NOMO-1 treated with dmso at 0.1 percent for 144 hours (cell line): ENCODE measurements around the gene KCNA10.
"Not testable (repeated sequence)": the region's sequence is repeated elsewhere in the genome, so short reads cannot be mapped to it uniquely, and the experiment has no call there.

Source experiments
- DNase-seq: peaks from one replicate; lab custom pipeline; 2025; ENCODE audit not compliant: unreplicated experiment; lab: John Stamatoyannopoulos, UW

Gene KCNA10

GRCh38 chr1:110535985-110536384 is 17.0 kb upstream of the KCNA10 start:
- DNase-seq = no peak

DNA sequence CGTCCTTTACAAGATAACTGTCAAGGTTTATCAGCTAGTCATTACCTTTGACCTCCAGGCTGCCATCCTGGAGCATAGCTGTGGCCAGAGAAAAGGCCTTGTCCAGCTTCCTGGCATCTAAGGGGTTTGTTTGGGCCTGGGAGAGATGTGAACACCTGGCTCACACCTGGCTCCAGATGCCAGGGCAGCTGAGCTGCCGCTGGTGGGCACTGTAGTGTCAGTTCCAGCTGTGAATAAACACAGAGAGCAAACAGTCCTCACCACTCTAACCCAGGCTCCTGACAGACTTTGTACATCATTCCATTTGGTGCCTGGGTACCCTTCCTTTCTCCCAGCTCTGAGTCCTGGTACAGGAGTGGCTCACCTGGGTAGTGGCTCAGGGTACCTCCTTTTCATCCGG is 14.3 kb upstream of the KCNA10 start:
- no peak for DNase-seq

- no peak for DNase-seq
Measured at GRCh38 chr1:110529011-110529410, 10.0 kb upstream of the KCNA10 start.

GRCh38 chr1:110526201-110526780 is 7.3 kb upstream of the KCNA10 start:
- no peak for DNase-seq

GRCh38 chr1:110525249-110525595 is 6.2 kb upstream of the KCNA10 start:
- DNase-seq = no peak

DNA sequence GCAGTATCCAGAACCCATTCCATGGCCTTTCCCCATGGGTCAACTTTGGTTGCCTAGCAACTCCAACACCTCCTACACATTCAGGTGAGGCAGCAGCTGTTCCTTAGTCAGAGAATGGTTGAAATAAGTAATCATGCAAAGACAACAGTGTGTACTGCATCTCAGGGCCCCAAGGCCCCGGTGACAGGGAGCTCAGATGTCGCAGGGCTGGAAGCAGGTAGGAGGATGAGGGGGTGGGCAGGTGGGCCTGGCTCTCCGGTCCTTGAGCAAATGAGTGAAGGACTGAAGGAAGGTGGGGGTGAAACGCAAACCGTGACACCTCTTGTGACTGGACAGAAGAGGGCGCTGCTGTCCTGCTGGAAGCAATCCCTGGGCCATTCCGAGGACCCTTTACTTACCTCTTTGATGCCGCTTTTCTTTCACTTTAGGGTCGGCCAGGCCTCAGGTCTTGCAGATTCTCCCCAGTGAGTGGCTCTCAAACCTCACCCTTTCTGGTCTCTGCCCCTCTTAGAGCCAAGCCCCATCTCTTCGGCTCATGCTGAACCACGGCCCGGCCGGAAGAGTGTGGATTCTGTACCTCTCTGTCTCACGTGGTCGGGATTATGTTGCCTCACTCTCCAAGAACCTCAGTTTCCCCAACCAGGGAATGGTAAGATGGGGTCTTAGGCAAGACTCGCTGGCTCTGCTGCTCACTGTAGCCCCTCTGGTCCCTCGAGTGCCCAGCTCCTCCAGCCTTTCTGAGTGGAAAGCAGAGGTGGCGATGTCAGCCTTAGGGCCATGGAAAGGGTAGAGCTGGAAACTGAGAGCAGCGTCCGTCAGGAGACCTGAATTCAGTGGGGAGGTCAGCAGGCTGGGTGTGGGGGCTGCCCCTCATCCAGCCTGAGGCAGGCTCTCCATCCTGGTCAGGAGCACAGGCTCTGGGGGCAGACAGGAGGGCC is 5.6 kb upstream of the KCNA10 start:
- peak; percentile 51 for DNase-seq

DNA sequence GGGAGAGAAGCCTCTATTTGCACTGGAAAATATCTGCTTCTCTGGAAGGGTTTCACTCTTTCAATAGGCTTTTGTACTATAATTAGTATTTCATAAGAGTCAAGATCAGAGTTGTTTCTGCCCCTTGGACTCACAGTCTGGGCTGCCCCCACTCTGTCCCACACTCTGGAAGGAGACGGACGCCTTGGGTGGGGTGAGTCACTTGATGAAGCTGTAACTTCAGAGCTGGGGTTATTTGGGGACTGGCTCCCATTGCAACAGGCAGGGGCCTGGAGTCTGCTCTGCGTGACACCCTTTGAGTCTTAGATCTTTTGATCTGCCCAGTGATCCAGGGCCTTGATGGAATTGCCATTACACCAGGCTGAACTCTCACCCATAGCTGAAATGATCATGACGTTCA is 4.0 kb upstream of the KCNA10 start:
- DNase-seq = no peak

DNA sequence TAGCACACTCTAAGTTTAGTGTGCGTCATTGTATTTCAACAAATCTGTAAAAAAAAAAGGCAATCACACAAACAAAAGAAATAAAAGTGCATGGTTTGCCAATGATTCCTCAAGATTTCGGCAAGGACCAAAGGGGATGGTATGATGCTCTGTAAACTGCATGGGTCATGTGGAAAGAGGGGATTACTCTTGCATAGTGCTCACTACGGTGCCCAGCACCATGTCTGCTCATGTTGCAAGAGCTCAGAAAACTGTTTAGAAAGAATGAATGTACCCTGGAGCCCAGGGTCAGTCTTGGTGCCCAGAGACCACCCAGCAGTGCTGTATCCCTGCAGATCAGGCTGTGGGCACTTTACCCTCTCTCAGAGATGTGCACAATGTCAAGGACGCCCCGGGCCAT is 3.6 kb upstream of the KCNA10 start:
- no peak for DNase-seq

- DNase-seq = no peak
Measured at GRCh38 chr1:110520827-110521226, 1.9 kb upstream of the KCNA10 start.

DNA sequence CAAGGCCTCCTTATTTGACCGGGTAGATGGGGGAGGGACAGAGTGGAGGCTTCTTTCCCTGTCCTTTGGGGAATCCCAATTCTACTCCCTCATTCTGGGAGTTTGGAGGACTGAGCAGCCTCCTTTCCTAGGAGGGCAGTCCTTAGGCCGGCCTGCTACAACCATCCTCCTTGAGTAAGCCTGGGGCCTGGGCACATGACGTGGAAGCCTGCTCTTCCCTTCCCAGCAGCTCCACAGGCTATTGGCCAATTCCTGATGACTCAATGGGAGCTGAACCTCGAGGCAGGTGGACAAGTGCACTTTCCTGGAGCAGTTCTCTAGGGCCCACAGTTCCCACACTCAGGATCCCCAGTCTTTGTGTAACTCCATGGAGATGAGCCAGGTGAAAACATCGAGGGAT is 3.1 kb downstream of the KCNA10 start:
- no peak for DNase-seq

GRCh38 chr1:110515041-110515440 is 3.9 kb downstream of the KCNA10 start:
- DNase-seq = no peak

DNA sequence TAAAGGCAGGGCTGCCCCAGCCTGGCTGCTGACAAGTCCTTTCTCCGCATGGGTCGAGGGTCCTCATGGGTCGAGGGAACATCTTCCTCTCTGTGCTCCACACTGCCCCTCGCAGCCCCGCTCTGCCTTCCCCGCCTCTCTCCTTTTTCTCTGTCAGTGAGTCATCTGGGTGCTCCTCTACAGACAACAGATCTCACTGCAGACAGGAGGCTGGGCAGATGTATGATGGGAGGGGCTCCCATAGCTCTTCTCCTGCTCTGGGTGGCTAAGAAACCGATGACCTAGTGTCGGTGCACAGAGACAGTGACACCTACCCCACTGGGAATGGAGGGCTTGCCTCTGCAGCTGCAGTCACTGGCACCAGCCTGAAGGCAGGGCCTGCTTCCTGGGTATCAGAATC is 5.5 kb downstream of the KCNA10 start:
- no peak for DNase-seq

DNA sequence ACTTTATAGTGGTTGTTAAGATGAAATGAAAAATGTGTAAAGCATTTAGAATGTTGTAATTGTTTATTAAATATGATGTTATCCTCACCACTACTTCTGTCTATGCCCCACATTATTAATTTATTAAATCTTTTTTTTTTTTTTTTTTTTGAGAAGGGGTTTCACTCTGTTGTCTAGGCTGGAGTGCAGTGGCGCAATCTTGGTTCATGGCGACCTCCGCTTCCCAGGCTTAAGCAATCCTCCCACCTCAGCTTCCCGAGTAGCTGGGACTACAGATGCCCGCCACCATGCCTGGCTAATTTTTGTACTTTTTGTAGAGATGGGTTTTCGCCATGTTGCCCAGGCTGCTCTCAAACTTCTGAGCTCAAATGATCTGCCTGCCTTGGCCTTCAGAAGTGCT is 7.5 kb downstream of the KCNA10 start:
- DNase-seq = no peak

- not testable (repeated sequence) for DNase-seq
Measured at GRCh38 chr1:110510921-110511320, 8.1 kb downstream of the KCNA10 start.

GRCh38 chr1:110509655-110510054 is 9.3 kb downstream of the KCNA10 start:
- DNase-seq = no peak

GRCh38 chr1:110508028-110508940 is 10.7 kb downstream of the KCNA10 start:
- DNase-seq = no peak

GRCh38 chr1:110506541-110506940 is 12.4 kb downstream of the KCNA10 start:
- no peak for DNase-seq

- no peak for DNase-seq
Measured at GRCh38 chr1:110505596-110505995, 13.4 kb downstream of the KCNA10 start.

DNA sequence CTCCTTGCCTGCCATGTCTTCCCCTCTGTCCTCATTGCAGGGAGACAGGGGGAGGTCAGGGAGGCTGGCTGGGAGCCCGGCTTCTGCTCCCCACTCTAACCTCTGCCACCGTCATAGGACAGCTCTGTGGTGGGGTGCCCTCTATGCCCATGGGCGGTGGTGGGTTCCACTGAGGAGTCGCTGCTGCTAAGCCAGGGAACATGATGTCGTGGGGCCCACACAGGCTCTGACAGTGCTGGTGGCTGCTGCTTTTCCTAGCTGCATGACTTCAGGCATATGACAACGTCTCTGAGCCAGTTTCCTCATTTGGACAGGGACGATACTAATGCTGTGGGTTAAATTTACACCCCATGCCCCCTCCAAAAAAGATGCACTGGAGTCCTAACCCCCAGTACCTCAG is 14.7 kb downstream of the KCNA10 start:
- DNase-seq = no peak

DNA sequence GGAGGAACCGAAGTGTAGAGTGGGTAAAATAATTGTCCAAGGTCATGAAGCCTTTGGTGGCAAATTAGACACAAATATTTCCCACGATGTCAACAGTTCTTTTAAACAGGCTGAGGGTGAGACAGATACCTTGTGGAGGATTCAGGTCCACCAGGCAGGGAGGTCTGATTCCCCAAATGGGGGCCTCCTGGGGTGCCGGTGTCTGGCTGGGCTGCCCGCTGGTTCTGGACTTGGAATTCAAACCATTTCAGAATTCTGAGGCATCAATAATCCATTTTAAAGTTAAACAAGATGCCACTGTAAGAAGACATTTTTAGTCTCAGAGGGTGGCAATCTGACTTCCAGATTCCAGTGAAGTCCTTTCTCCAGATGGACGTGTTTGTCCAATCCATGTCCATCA is 15.5 kb downstream of the KCNA10 start:
- no peak for DNase-seq

DNA sequence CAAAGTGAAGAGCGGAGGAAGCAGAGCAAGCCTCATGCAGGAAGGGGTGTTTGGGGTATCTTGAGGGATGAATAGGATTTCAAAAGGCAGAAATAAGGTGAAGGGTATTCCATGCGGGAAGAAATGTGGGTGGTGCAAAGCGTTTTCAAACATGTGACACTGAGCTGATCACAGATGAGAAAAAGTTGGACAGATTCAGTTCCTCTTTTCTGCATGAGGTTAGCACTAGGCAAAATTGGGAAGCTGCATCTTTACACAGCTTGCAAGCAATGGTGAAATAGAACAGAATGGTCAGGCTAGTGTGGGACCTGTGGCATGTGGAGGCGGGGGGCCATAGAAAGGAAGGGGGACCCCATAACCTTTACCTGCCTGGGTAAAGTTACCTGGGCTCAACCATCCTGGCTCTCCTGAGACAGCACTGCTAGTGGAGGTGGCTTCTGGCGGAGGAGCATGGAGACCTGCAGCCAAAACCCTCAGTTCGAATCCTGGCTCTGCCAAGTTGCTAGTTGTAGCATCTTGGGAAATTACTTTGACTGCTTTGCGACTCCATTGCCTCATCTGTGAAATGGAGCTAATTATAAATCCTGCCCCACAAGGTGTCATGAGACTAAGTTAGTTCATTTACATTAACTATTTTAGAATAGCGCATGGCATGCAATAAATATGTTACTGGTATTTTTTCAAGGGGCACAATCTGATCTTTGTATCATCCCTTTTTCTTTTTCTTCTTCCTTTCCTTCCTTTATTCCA is 16.4 kb downstream of the KCNA10 start:
- DNase-seq = peak; percentile 71
